NB4 (cell line): Measurements from ENCODE around the gene RPS6KA5.

Source experiments
- CTCF ChIP-seq: IDR thresholded peaks from one replicate; pipeline ENCODE4 v1.5.1; 2012; ENCODE audit warnings: low read depth, low read length
- MAX ChIP-seq: IDR thresholded peaks from 2 replicates; pipeline ENCODE4 v1.6.1; 2011; ENCODE audit warnings: low read depth, low read length
- MYC ChIP-seq: IDR thresholded peaks from 2 replicates; pipeline ENCODE4 v1.6.1; 2011; ENCODE audit warnings: low read depth, low read length
- POLR2A ChIP-seq: IDR thresholded peaks from 2 replicates; pipeline ENCODE4 v1.6.1; 2011; ENCODE audit warnings: mild to moderate bottlenecking; ENCODE audit not compliant: insufficient read length; ENCODE audit errors: extremely low read depth

- TF ChIP-seq POLR2A (no peak), CTCF (no peak), MAX (no peak), MYC (no peak)
These were observed 210.5 kb downstream of the RPS6KA5 start for GRCh38 chr14:90849787-90850444.
